ENCODE data around the gene CAMKV.

DNA sequence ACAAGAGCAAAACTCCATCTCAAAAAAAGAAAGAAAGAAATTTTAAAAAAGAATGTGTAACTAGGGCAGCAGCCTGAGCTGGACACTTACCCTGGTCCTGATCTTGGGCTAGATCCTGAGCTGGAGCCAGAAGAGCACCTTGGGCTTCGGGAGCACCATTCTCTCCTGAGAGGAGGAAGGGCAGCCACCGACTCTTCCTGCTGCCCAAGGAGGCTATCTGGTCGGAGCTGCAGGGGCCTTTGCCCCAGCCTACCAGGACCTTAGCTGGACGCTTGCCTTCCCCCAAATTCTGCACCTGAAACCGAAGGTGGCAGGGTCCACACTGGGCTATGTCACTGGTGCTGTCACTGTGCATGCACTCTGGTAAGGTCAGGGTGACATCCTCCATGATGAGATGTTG, 6.9 kb upstream of the CAMKV start:
- TF ChIP-seq POLR2A (IDR thresholded peaks at IDR 0.05; ENCODE audit: borderline replicate concordance, extremely low read depth, insufficient read depth, insufficient read length) (no peak), POLR2AphosphoS5 (IDR thresholded peaks at IDR 0.05; ENCODE audit: low read depth, low read length) (no peak), EZH2phosphoT487 (IDR thresholded peaks at IDR 0.05; ENCODE audit: borderline replicate concordance) (no peak), EZH2 (IDR thresholded peaks at IDR 0.05) (no peak), REST (IDR thresholded peaks at IDR 0.05; ENCODE audit: low read depth) (no peak), MAX (IDR thresholded peaks at IDR 0.05) (no peak), YY1 (IDR thresholded peaks at IDR 0.05; ENCODE audit: extremely low read depth, insufficient replicate concordance, low read depth, low read length) (no peak), FOSL1 (IDR thresholded peaks at IDR 0.05; ENCODE audit: low read depth) (no peak), CEBPB (IDR thresholded peaks at IDR 0.05; ENCODE audit: low read depth) (no peak), ZNF274 (IDR thresholded peaks at IDR 0.05; ENCODE audit: low read depth, low read length) (no peak), RAD21 (IDR thresholded peaks at IDR 0.05; ENCODE audit: low read depth) (no peak)
- TF ChIP-seq, protein P1, sequence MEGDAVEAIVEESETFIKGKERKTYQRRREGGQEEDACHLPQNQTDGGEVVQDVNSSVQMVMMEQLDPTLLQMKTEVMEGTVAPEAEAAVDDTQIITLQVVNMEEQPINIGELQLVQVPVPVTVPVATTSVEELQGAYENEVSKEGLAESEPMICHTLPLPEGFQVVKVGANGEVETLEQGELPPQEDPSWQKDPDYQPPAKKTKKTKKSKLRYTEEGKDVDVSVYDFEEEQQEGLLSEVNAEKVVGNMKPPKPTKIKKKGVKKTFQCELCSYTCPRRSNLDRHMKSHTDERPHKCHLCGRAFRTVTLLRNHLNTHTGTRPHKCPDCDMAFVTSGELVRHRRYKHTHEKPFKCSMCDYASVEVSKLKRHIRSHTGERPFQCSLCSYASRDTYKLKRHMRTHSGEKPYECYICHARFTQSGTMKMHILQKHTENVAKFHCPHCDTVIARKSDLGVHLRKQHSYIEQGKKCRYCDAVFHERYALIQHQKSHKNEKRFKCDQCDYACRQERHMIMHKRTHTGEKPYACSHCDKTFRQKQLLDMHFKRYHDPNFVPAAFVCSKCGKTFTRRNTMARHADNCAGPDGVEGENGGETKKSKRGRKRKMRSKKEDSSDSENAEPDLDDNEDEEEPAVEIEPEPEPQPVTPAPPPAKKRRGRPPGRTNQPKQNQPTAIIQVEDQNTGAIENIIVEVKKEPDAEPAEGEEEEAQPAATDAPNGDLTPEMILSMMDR (IDR thresholded peaks at IDR 0.05 in 2 of 3, conservative IDR thresholded peaks at IDR 0.05 in 1 of 3; ENCODE audit: borderline replicate concordance in 1 of 3, insufficient read depth in 1 of 3, low read depth in 2 of 3, low read length in 2 of 3) = no peak
- TF ChIP-seq, protein P2, sequence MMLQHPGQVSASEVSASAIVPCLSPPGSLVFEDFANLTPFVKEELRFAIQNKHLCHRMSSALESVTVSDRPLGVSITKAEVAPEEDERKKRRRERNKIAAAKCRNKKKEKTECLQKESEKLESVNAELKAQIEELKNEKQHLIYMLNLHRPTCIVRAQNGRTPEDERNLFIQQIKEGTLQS (IDR thresholded peaks at IDR 0.05) = no peak
